DOHH2 (cell line): ENCODE data around the gene SDCCAG8.

Experiments
- H3F3A ChIP-seq: fragments of 200-600 bp; sonication (generic), shearing (Covaris generic); 2 replicates; pipeline ENCODE4 v1.6.0; 2016; ENCODE audit warnings: antibody characterized with exemption, mild to moderate bottlenecking; ENCODE audit not compliant: control insufficient read depth, insufficient read depth
- H3K27ac ChIP-seq: fragments of 200-600 bp; sonication (generic); 2 replicates; pipeline ENCODE4 v1.5.1; 2014; ENCODE audit warnings: low read depth, mild to moderate bottlenecking, low read length, moderate library complexity
- H3K27me3 ChIP-seq: fragments of 200-600 bp; sonication (generic); 2 replicates; pipeline ENCODE4 v1.6.1; 2014; ENCODE audit warnings: mild to moderate bottlenecking, low read length, mixed read lengths; ENCODE audit not compliant: control insufficient read depth
- H3K36me3 ChIP-seq: fragments of 200-600 bp; sonication (generic); 2 replicates; pipeline ENCODE4 v1.6.1; 2014; ENCODE audit warnings: mild to moderate bottlenecking, low read length, moderate library complexity, mixed read lengths; ENCODE audit not compliant: control insufficient read depth
- H3K4me1 ChIP-seq: fragments of 200-600 bp; sonication (generic); 2 replicates; pipeline ENCODE4 v1.6.1; 2014; ENCODE audit warnings: mild to moderate bottlenecking, low read length, mixed read lengths; ENCODE audit not compliant: control insufficient read depth
- H3K4me2 ChIP-seq: fragments of 200-600 bp; sonication (generic); 2 replicates; pipeline ENCODE4 v1.6.0; 2014; ENCODE audit warnings: mild to moderate bottlenecking, low read length, moderate library complexity
- H3K4me3 ChIP-seq: fragments of 200-600 bp; sonication (generic); 2 replicates; pipeline ENCODE4 v1.5.1; 2014; ENCODE audit warnings: mild to moderate bottlenecking, low read length, mixed read lengths
- H3K79me2 ChIP-seq: fragments of 200-600 bp; sonication (generic); 2 replicates; pipeline ENCODE4 v1.6.1; 2014; ENCODE audit warnings: mild to moderate bottlenecking, low read length, mixed read lengths; ENCODE audit not compliant: control insufficient read depth
- H3K9me2 ChIP-seq: fragments of 200-600 bp; sonication (generic); replicated peaks from 2 replicates; pipeline ENCODE4 v1.6.1; 2014; ENCODE audit warnings: mild to moderate bottlenecking, low read length, mixed read lengths; ENCODE audit not compliant: control insufficient read depth
- H3K9me3 ChIP-seq: fragments of 200-600 bp; sonication (generic); 2 replicates; pipeline ENCODE4 v1.6.1; 2014; ENCODE audit warnings: antibody characterized with exemption, low read length, mixed read lengths; ENCODE audit not compliant: control insufficient read depth, insufficient read depth
- H4K20me1 ChIP-seq: fragments of 200-600 bp; sonication (generic); 2 replicates; pipeline ENCODE4 v1.6.0; 2014; ENCODE audit warnings: low read depth, mild to moderate bottlenecking, antibody characterized with exemption, low read length, moderate library complexity; ENCODE audit not compliant: control insufficient read depth, insufficient read depth
- EZH2phosphoT487 ChIP-seq: fragments of 200-600 bp; sonication (generic); IDR thresholded peaks from 2 replicates; pipeline ENCODE4 v1.6.1; 2017; ENCODE audit warnings: borderline replicate concordance, mild to moderate bottlenecking, antibody characterized with exemption, low read length, moderate library complexity, mixed read lengths
- TF ChIP-seq, protein P1 (sequence below): fragments of 200-600 bp; sonication (generic); IDR thresholded peaks from one replicate; pipeline ENCODE4 v1.5.1; 2014; ENCODE audit warnings: antibody characterized with exemption, mild to moderate bottlenecking, low read depth, low read length; ENCODE audit not compliant: poor library complexity, severe bottlenecking

SDCCAG8 gene

DNA sequence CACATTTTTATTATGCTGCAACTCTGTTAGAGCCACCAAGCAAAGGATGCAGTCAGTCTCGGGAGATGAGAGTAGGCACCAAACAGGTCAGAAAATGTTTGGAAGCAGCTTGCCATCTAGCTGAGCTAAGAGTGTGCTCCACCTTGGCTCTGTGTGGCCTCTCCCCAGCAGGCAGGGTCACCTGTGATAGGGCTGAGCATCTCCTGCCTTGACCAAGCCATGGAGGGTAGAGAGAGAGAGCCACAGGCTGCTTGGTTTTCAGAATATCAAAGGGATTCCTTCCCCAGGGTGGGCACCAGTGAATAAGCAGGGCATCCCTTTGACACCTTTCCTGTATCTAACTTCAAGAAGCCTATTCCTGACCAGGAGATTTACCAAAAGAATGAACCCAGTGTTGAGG is 135.5 kb downstream of the SDCCAG8 start:
- H3K4me1 ChIP-seq, result no peaks in the 10 kb centered on the region
- TF ChIP-seq EZH2phosphoT487, result no peak
- TF ChIP-seq, protein P1, sequence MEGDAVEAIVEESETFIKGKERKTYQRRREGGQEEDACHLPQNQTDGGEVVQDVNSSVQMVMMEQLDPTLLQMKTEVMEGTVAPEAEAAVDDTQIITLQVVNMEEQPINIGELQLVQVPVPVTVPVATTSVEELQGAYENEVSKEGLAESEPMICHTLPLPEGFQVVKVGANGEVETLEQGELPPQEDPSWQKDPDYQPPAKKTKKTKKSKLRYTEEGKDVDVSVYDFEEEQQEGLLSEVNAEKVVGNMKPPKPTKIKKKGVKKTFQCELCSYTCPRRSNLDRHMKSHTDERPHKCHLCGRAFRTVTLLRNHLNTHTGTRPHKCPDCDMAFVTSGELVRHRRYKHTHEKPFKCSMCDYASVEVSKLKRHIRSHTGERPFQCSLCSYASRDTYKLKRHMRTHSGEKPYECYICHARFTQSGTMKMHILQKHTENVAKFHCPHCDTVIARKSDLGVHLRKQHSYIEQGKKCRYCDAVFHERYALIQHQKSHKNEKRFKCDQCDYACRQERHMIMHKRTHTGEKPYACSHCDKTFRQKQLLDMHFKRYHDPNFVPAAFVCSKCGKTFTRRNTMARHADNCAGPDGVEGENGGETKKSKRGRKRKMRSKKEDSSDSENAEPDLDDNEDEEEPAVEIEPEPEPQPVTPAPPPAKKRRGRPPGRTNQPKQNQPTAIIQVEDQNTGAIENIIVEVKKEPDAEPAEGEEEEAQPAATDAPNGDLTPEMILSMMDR, result no peak
- H3K27me3 ChIP-seq, result no peaks in the 10 kb centered on the region
- H3K9me2 ChIP-seq, result no peaks in the 10 kb centered on the region
- no peaks in the 10 kb centered on the region for H3K36me3 ChIP-seq
- no peaks in the 10 kb centered on the region for H4K20me1 ChIP-seq
- H3K4me3 ChIP-seq, result no peak overlapping the region
- no peaks in the 10 kb centered on the region for H3F3A ChIP-seq
- no peak overlapping the region for H3K4me2 ChIP-seq
- H3K27ac ChIP-seq, result no peak overlapping the region
- H3K79me2 ChIP-seq, result no peaks in the 10 kb centered on the region
- no peaks in the 10 kb centered on the region for H3K9me3 ChIP-seq

DNA sequence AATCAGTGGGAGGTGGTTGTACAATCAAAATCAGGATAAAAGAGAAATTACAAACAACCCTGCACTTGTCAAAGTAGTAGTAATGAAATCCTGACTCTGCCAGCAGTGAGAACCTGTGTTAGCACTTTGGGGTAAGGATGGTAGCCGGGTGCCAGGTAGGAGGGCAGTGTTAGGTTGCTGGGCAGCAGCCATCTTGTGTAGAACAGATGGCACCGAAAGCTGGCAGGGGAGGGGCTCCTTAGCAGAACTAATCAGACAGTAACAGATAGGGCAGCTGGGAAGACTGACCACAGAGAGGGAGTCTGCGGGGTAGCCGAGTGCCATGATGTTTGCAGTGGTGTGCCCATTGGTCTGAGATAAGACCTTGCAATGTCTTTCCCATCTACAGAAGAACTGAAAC is 137.3 kb downstream of the SDCCAG8 start:
- no peaks in the 10 kb centered on the region for H3K36me3 ChIP-seq
- TF ChIP-seq, protein P1, result no peak
- no peak for TF ChIP-seq EZH2phosphoT487
- no peak overlapping the region for H3K4me3 ChIP-seq
- H3K4me2 ChIP-seq, result no peak overlapping the region
- no peak overlapping the region for H3K27ac ChIP-seq
- no peaks in the 10 kb centered on the region for H3K9me3 ChIP-seq
- no peaks in the 10 kb centered on the region for H3K9me2 ChIP-seq
- no peaks in the 10 kb centered on the region for H3K27me3 ChIP-seq
- H3K4me1 ChIP-seq, result no peaks in the 10 kb centered on the region
- no peaks in the 10 kb centered on the region for H4K20me1 ChIP-seq
- no peaks in the 10 kb centered on the region for H3K79me2 ChIP-seq
- no peaks in the 10 kb centered on the region for H3F3A ChIP-seq

DNA sequence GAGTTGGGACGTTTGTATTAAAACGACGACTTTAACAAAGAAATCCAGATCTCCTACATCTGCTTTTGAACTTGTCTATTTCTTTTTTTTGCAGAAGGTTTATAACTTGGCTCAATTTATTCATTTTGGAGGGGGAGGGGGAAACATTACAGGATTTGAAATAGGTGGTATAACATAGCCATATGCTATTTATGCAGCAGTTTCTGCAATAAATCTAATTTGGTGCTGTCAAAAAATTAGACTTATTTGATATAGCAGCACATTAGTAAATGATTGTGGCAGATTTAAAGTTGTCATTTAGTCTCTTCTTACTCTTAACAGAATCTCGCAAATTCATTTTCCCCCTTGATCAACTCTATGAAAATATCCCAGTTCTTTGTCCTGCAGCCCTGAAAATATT is 138.2 kb downstream of the SDCCAG8 start:
- Histone ChIP-seq H3K4me1 (no peaks in the 10 kb centered on the region), H3K4me2 (no peak overlapping the region), H3K4me3 (no peak overlapping the region), H4K20me1 (no peaks in the 10 kb centered on the region), H3K27ac (no peak overlapping the region), H3K36me3 (no peaks in the 10 kb centered on the region), H3K9me3 (no peaks in the 10 kb centered on the region), H3K79me2 (no peaks in the 10 kb centered on the region), H3F3A (no peaks in the 10 kb centered on the region), H3K9me2 (no peaks in the 10 kb centered on the region), H3K27me3 (no peaks in the 10 kb centered on the region)
- no peak for TF ChIP-seq EZH2phosphoT487
- TF ChIP-seq, protein P1, result no peak
